HCT116 (cell line): Measurements from ENCODE around the gene GALC. TPM values are rescaled to one million over a fixed set of nuclear protein-coding genes. Genes with fewer than 3 reads are reported as not detected.

Experiments
- ATAC-seq: fragments of 200-7000 bp; cut with Tn5 transposase; 2 replicates; pipeline ENCODE4 v1.9.1; 2020; ENCODE audit warnings: mild to moderate bottlenecking, moderate library complexity
- BruUV-seq: library from RNA; stranded (reverse); fragments of 400-500 nt; replicated peaks from 2 replicates; lab custom pipeline; 2021; lab: Mats Ljungman, UMichigan
- CTCF ChIA-PET: fragments of 300-600 bp; sonication (Branson Sonifier 250); formaldehyde crosslinking; loops from one replicate; lab custom pipeline; 2021; ENCODE audit warnings: antibody characterized with exemption; lab: Charles Lee
- POLR2A ChIA-PET: fragments of 300-600, 350-600 bp; sonication (Branson Sonifier 250); formaldehyde crosslinking; loops from one replicate; lab custom pipeline; 2021; ENCODE audit warnings: antibody characterized with exemption; lab: Charles Lee
- RAD21 ChIA-PET, 2 experiments: fragments of 300-600 bp; sonication (Branson Sonifier 250); formaldehyde crosslinking; loops; one replicate each; lab custom pipeline; 2023; ENCODE audit warnings: low total read pairs in 2 of 2; ENCODE audit not compliant: uncharacterized antibody in 2 of 2, unreplicated experiment in 2 of 2, low non-redundant PET in 1 of 2; lab: Charles Lee
- DNase-seq: peaks from one replicate; pipeline ENCODE4 v3.0.0-alpha.2; 2010; ENCODE audit warnings: low read depth, low spot score
- H2AFZ ChIP-seq: fragments of 200-600 bp; shearing (Covaris generic), sonication (generic); 2 replicates; pipeline ENCODE4 v1.6.1; 2017; ENCODE audit warnings: low read depth, mixed run types, mixed read lengths, antibody characterized with exemption, low read length; ENCODE audit not compliant: poor library complexity, severe bottlenecking
- H3K27ac ChIP-seq: 2 replicates; pipeline ENCODE4 v1.5.1; 2012; ENCODE audit warnings: low read depth, low read length
- H3K27me3 ChIP-seq: fragments of 200-600 bp; sonication (generic); 2 replicates; pipeline ENCODE4 v1.6.1; 2016; ENCODE audit warnings: mixed run types, low read length, mixed read lengths; ENCODE audit not compliant: insufficient read depth
- H3K36me3 ChIP-seq, 2 experiments: fragments of 200-500 bp in 1 of 2; fragments of 200-600 bp in 1 of 2; sonication (Bioruptor generic) in 1 of 2; sonication (generic) in 1 of 2; 2 replicates each; pipeline versions ENCODE4 v1.5.1 to v1.6.1; 2014 to 2016; ENCODE audit warnings: low read length in 2 of 2, inconsistent platforms in 1 of 2, mixed read lengths in 1 of 2, mixed run types in 1 of 2; ENCODE audit not compliant: insufficient read depth in 2 of 2, control insufficient read depth in 1 of 2
- H3K4me1 ChIP-seq, 2 experiments: fragments of 200-600 bp in 1 of 2; sonication (generic) in 1 of 2; 2 replicates each; pipeline versions ENCODE4 v1.5.1 to v1.6.1; 2012 to 2017; ENCODE audit warnings: low read length in 2 of 2, inconsistent platforms in 1 of 2, mild to moderate bottlenecking in 1 of 2, mixed read lengths in 1 of 2, mixed run types in 1 of 2, moderate library complexity in 1 of 2; ENCODE audit not compliant: insufficient read depth in 2 of 2, control insufficient read depth in 1 of 2
- H3K4me2 ChIP-seq: fragments of 200-600 bp; sonication (generic); 2 replicates; pipeline ENCODE4 v1.6.1; 2017; ENCODE audit warnings: mixed run types, low read length, mixed read lengths
- H3K4me3 ChIP-seq, 2 experiments: fragments of 200-600 bp in 1 of 2; sonication (generic) in 1 of 2; replicated peaks in 1 of 2; 2 replicates each; pipeline ENCODE4 v1.5.1; 2011 to 2016; ENCODE audit warnings: low read length in 2 of 2, control low read depth in 1 of 2, low read depth in 1 of 2, mild to moderate bottlenecking in 1 of 2, mixed read lengths in 1 of 2, mixed run types in 1 of 2
- H3K79me2 ChIP-seq: fragments of 200-600 bp; sonication (generic); 2 replicates; pipeline ENCODE4 v1.6.1; 2017; ENCODE audit warnings: mild to moderate bottlenecking, mixed run types, low read length, moderate library complexity, mixed read lengths; ENCODE audit not compliant: insufficient read depth
- H3K9ac ChIP-seq: fragments of 200-600 bp; sonication (generic); 2 replicates; pipeline ENCODE4 v1.6.1; 2016; ENCODE audit warnings: low read length, mixed read lengths
- H3K9me2 ChIP-seq: fragments of 200-600 bp; sonication (generic), shearing (Covaris generic); 2 replicates; pipeline ENCODE4 v1.6.1; 2017; ENCODE audit warnings: mixed run types, mild to moderate bottlenecking, moderate library complexity; ENCODE audit not compliant: insufficient read depth
- H3K9me3 ChIP-seq, 2 experiments: fragments of 200-500 bp in 1 of 2; fragments of 200-600 bp in 1 of 2; sonication (Bioruptor generic) in 1 of 2; sonication (generic) in 1 of 2; 2 replicates each; pipeline ENCODE4 v1.6.1; 2014 to 2017; ENCODE audit warnings: low read length in 2 of 2, mixed read lengths in 2 of 2, inconsistent platforms in 1 of 2, low read depth in 1 of 2, mild to moderate bottlenecking in 1 of 2, mixed run types in 1 of 2, moderate library complexity in 1 of 2; ENCODE audit not compliant: control insufficient read depth in 1 of 2, insufficient read depth in 1 of 2
- H4K20me1 ChIP-seq: fragments of 200-600 bp; sonication (generic), shearing (Covaris generic); 2 replicates; pipeline ENCODE4 v1.6.1; 2017; ENCODE audit warnings: mixed run types, mild to moderate bottlenecking, moderate library complexity; ENCODE audit not compliant: insufficient read depth
- ATF3 ChIP-seq: IDR thresholded peaks from 2 replicates; pipeline ENCODE4 v1.6.1; 2012
- CBX3 ChIP-seq: IDR thresholded peaks from 2 replicates; pipeline ENCODE4 v1.6.1; 2012; ENCODE audit warnings: low read depth
- CTCF ChIP-seq, 3 experiments: fragments of 200-600 bp in 1 of 3; sonication (generic) in 1 of 3; IDR thresholded peaks in 2 of 3; conservative IDR thresholded peaks in 1 of 3; 2 replicates each; pipeline ENCODE4 v1.5.1; 2012 to 2017; ENCODE audit warnings: low read depth in 2 of 3, low read length in 2 of 3, antibody characterized with exemption in 1 of 3, borderline replicate concordance in 1 of 3, control low read depth in 1 of 3, mild to moderate bottlenecking in 1 of 3, mixed read lengths in 1 of 3, mixed run types in 1 of 3, moderate library complexity in 1 of 3; ENCODE audit not compliant: insufficient read depth in 1 of 3
- ELF1 ChIP-seq: IDR thresholded peaks from 2 replicates; pipeline ENCODE4 v1.6.1; 2012; ENCODE audit warnings: low read depth, borderline replicate concordance
- EZH2 ChIP-seq: fragments of 200-600 bp; sonication (generic); IDR thresholded peaks from 2 replicates; pipeline ENCODE4 v1.6.1; 2017; ENCODE audit warnings: antibody characterized with exemption, mixed run types
- FOSL1 ChIP-seq: IDR thresholded peaks from 2 replicates; pipeline ENCODE4 v1.6.1; 2012; ENCODE audit warnings: low read depth
- MAX ChIP-seq: IDR thresholded peaks from 2 replicates; pipeline ENCODE4 v1.6.1; 2012
- POLR2A ChIP-seq: IDR thresholded peaks from 2 replicates; pipeline ENCODE4 v1.7.0; 2011; ENCODE audit warnings: borderline replicate concordance; ENCODE audit not compliant: insufficient read depth, insufficient read length; ENCODE audit errors: extremely low read depth
- POLR2AphosphoS5 ChIP-seq: IDR thresholded peaks from 2 replicates; pipeline ENCODE4 v1.6.1; 2011; ENCODE audit warnings: mild to moderate bottlenecking, low read depth, low read length, moderate library complexity
- RAD21 ChIP-seq: IDR thresholded peaks from 2 replicates; pipeline ENCODE4 v1.6.1; 2012; ENCODE audit warnings: low read depth, mild to moderate bottlenecking
- REST ChIP-seq: IDR thresholded peaks from 2 replicates; pipeline ENCODE4 v1.6.1; 2012; ENCODE audit warnings: low read depth
- SIN3A ChIP-seq: IDR thresholded peaks from 2 replicates; pipeline ENCODE4 v1.6.1; 2012; ENCODE audit warnings: low read depth
- SP1 ChIP-seq: IDR thresholded peaks from 2 replicates; pipeline ENCODE4 v1.6.1; 2012; ENCODE audit warnings: low read depth
- TCF7L2 ChIP-seq: IDR thresholded peaks from 2 replicates; pipeline ENCODE4 v1.7.0; 2011; ENCODE audit warnings: borderline replicate concordance, inconsistent platforms; ENCODE audit not compliant: insufficient read depth, insufficient read length; ENCODE audit errors: extremely low read depth
- YY1 ChIP-seq: IDR thresholded peaks from 2 replicates; pipeline ENCODE4 v1.6.1; 2011; ENCODE audit warnings: low read length, low read depth, moderate library complexity, mild to moderate bottlenecking; ENCODE audit not compliant: insufficient replicate concordance; ENCODE audit errors: extremely low read depth
- intact Hi-C: fragments of 100-400 bp; cut with micrococcal nuclease; formaldehyde crosslinking; loops from 2 replicates; pipeline ENCODE4 v1.10.0; 2022
- total RNA-seq: library from RNA; stranded (reverse); gene quantifications from one replicate; pipeline ENCODE4 v1.2.1, GENCODE V29; 2021; ENCODE audit not compliant: unreplicated experiment

GALC gene
- total RNA-seq, 1 experiment from 2014 or later = 0.59 TPM

GRCh38 chr14:88005050-88005481 lies 12.1 kb upstream of the GALC start, which contains the start of gene GPR65:
Gene GPR65, plus strand, starts transcription at chr14:88005135. Its CDS starts 5,713 bp downstream, at chr14:88010848.
- H3K9ac ChIP-seq = no peak within 1 kb of the TSS
- no peak within 1 kb of the TSS for H2AFZ ChIP-seq
- no TSS peak for BruUV-seq
- no peaks in the 10 kb centered on the region for H4K20me1 ChIP-seq
- POLR2A ChIA-PET = no interaction called here
- H3K4me3 ChIP-seq = no peak within 1 kb of the TSS
- no peaks in the 10 kb centered on the region for H3K4me1 ChIP-seq
- H3K4me2 ChIP-seq = no peak within 1 kb of the TSS
- RAD21 ChIA-PET = no interaction called here
- H3K9me2 ChIP-seq = no peaks in the 10 kb centered on the region
- H3K79me2 ChIP-seq = no peaks in the 10 kb centered on the region
- no peaks in the 10 kb centered on the region for H3K36me3 ChIP-seq
- DNase-seq = no peak
- ATAC-seq = no peak
- no peaks in the 10 kb centered on the region; a peak in 1 of 4 replicates for H3K9me3 ChIP-seq
- TF ChIP-seq EZH2 (no peak), SP1 (no peak), TCF7L2 (no peak), RAD21 (no peak), ELF1 (no peak)
- TF ChIP-seq, all 23 proteins: peak for 0
- intact Hi-C loops = no loop called here
- no peaks in the 10 kb centered on the region for H3K27me3 ChIP-seq
- no peak within 1 kb of the TSS for H3K27ac ChIP-seq
- CTCF ChIA-PET = no interaction called here

GRCh38 chr14:88004506-88005036 lies 11.6 kb upstream of the GALC start:
- CTCF ChIA-PET = no interaction called here
- no peaks in the 10 kb centered on the region for H3K27me3 ChIP-seq
- H3K79me2 ChIP-seq = no peaks in the 10 kb centered on the region
- no TSS peak for BruUV-seq
- H2AFZ ChIP-seq = no peak overlapping the region
- intact Hi-C loops = no loop called here
- no peak overlapping the region for H3K27ac ChIP-seq
- ATAC-seq (no peak), DNase-seq (no peak)
- no peaks in the 10 kb centered on the region for H3K4me1 ChIP-seq
- no peak overlapping the region for H3K4me2 ChIP-seq
- H4K20me1 ChIP-seq = no peaks in the 10 kb centered on the region
- no peak overlapping the region for H3K9ac ChIP-seq
- H3K9me2 ChIP-seq = no peaks in the 10 kb centered on the region
- no peak overlapping the region for H3K4me3 ChIP-seq
- no peaks in the 10 kb centered on the region; a peak in 1 of 4 replicates for H3K9me3 ChIP-seq
- no peaks in the 10 kb centered on the region for H3K36me3 ChIP-seq
- POLR2A ChIA-PET = no interaction called here
- RAD21 ChIA-PET = no interaction called here
- TF ChIP-seq CTCF (IDR thresholded peaks at IDR 0.05 in 2 of 3, conservative IDR thresholded peaks at IDR 0.05 in 1 of 3; ENCODE audit: borderline replicate concordance in 1 of 3, insufficient read depth in 1 of 3, low read depth in 2 of 3, low read length in 2 of 3) (no peak), CBX3 (no peak), FOSL1 (no peak), POLR2AphosphoS5 (no peak), TCF7L2 (no peak), POLR2A (no peak), MAX (no peak), REST (no peak), YY1 (no peak), SP1 (no peak), ATF3 (no peak), SIN3A (no peak)
